RWPE2 (cell line): ENCODE data around the gene MRPL19.

Experiments used
- ATAC-seq: fragments of 200-7000 bp; cut with Tn5 transposase; 3 replicates; pipeline ENCODE4 v1.9.1; 2021; ENCODE audit warnings: low read depth
- DNase-seq: peaks from one replicate; pipeline ENCODE4 v3.0.0-alpha.2; 2020; ENCODE audit warnings: low spot score
- H3K27ac ChIP-seq: fragments of 450-650 bp; 2 replicates; pipeline ENCODE4 v1.5.1; 2017; ENCODE audit warnings: mild to moderate bottlenecking; ENCODE audit not compliant: poor library complexity, severe bottlenecking
- H3K27me3 ChIP-seq: fragments of 250-450 bp; sonication (Bioruptor Pico); 2 replicates; pipeline ENCODE4 v1.5.1; 2021; ENCODE audit warnings: mild to moderate bottlenecking, moderate library complexity; ENCODE audit not compliant: insufficient read depth, poor library complexity, severe bottlenecking
- H3K36me3 ChIP-seq: fragments of 250-450 bp; sonication (Bioruptor Pico); 2 replicates; pipeline ENCODE4 v1.5.1; 2020; ENCODE audit warnings: low read depth, mild to moderate bottlenecking, moderate library complexity
- H3K4me1 ChIP-seq: fragments of 250-450 bp; sonication (Bioruptor Pico); 2 replicates; pipeline ENCODE4 v1.5.1; 2021; ENCODE audit warnings: mild to moderate bottlenecking, moderate library complexity; ENCODE audit not compliant: insufficient read depth, poor library complexity, severe bottlenecking
- H3K4me3 ChIP-seq: fragments of 250-450 bp; sonication (Bioruptor Pico); 2 replicates; pipeline ENCODE4 v1.5.1; 2021; ENCODE audit warnings: mild to moderate bottlenecking, moderate library complexity; ENCODE audit not compliant: severe bottlenecking
- H3K9me3 ChIP-seq: fragments of 250-450 bp; sonication (Bioruptor Pico); 2 replicates; pipeline ENCODE4 v1.5.1; 2021; ENCODE audit warnings: mild to moderate bottlenecking, moderate library complexity; ENCODE audit not compliant: severe bottlenecking
- TF ChIP-seq, protein P1 (sequence below): fragments of 450-650 bp; IDR thresholded peaks from one replicate; pipeline ENCODE4 v1.5.1; 2017; ENCODE audit warnings: mild to moderate bottlenecking, moderate library complexity; ENCODE audit not compliant: poor library complexity, severe bottlenecking

The MRPL19 gene

DNA sequence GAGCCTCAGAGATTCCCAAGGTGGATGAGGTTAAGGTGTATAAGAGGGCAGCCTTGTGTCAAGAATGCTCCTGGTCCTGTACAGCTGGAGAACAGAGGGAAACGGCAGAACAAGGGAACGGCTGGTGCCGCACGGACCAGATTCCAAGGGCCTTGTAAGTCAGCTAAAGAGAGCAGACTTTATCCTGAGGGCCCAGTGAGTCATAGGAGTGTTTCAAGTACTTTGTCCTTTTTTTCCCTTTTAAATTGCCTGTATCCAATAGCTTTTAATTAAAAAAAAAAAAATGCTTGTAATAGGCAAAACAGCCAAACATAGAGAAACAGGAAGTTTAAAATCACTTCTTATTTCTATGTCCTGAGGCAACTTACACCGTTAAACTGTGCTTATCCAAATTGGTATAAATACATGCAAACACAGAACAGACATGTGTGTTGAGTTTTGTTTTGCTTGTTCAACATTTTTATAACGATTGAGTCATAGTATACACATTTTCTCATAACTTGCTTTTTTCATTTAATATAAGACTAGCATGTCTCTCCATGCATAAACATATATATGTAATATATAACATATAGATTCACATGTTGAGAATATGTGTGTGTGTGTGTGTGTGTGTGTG, 43.8 kb upstream of the MRPL19 start:
- Histone ChIP-seq H3K4me1 (peaks cover 58% of the 10 kb centered on the region), H3K9me3 (no peaks in the 10 kb centered on the region), H3K36me3 (no peaks in the 10 kb centered on the region), H3K27me3 (no peaks in the 10 kb centered on the region), H3K4me3 (no peak overlapping the region), H3K27ac (peak overlapping the region; percentile 74)
- TF ChIP-seq, protein P1, sequence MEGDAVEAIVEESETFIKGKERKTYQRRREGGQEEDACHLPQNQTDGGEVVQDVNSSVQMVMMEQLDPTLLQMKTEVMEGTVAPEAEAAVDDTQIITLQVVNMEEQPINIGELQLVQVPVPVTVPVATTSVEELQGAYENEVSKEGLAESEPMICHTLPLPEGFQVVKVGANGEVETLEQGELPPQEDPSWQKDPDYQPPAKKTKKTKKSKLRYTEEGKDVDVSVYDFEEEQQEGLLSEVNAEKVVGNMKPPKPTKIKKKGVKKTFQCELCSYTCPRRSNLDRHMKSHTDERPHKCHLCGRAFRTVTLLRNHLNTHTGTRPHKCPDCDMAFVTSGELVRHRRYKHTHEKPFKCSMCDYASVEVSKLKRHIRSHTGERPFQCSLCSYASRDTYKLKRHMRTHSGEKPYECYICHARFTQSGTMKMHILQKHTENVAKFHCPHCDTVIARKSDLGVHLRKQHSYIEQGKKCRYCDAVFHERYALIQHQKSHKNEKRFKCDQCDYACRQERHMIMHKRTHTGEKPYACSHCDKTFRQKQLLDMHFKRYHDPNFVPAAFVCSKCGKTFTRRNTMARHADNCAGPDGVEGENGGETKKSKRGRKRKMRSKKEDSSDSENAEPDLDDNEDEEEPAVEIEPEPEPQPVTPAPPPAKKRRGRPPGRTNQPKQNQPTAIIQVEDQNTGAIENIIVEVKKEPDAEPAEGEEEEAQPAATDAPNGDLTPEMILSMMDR, result no peak
- peak; percentile 83 for DNase-seq
- peak; percentile 78 for ATAC-seq

DNA sequence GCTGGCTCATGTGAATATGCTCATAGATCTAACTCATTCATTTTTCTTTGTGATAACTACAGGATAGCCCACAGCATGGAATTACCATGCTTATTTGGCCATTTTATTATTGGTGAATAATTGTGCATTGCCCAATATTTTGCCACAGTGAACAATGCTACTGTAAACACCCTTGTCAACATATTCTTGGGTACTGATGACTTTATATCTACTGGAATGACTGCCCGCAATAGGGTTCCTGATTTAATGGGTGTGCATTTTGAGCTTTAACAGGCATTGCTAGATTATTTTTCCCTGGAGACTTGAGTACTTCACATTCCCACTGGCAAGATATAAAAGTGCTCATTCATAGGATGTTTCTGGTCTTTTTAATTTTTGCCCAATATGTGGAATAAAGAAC, 43.1 kb upstream of the MRPL19 start:
- no peaks in the 10 kb centered on the region for H3K27me3 ChIP-seq
- H3K4me3 ChIP-seq, result no peak overlapping the region
- TF ChIP-seq, protein P1, result no peak
- no peaks in the 10 kb centered on the region for H3K9me3 ChIP-seq
- ATAC-seq (no peak), DNase-seq (no peak)
- peak overlapping the region; percentile 74 for H3K27ac ChIP-seq
- no peaks in the 10 kb centered on the region for H3K36me3 ChIP-seq
- H3K4me1 ChIP-seq, result peaks cover 58% of the 10 kb centered on the region

DNA sequence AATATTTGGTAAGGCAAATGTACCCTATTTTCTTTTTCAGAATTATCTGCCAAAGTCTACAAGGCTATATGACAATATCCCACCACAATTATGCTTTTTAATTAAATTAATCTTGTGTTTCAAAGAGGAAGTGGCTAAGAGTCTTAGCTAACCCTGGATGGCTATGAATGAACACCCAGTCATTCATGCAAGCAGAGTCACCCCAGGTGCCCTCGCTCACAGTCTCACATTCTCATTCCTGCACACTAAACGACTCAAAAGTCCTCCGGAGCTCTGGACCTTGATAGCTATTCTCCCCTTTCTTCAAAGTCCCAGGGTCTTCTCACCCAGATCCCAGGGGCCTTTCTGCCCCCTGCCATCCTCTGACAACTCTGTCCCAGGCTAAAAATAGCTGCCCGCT, 42.1 kb upstream of the MRPL19 start:
- no peak for ATAC-seq
- Histone ChIP-seq H3K9me3 (no peaks in the 10 kb centered on the region), H3K27me3 (no peaks in the 10 kb centered on the region), H3K27ac (peak overlapping the region; percentile 74), H3K4me3 (no peak overlapping the region), H3K36me3 (no peaks in the 10 kb centered on the region), H3K4me1 (peaks cover 58% of the 10 kb centered on the region)
- TF ChIP-seq, protein P1, result no peak
- no peak for DNase-seq

DNA sequence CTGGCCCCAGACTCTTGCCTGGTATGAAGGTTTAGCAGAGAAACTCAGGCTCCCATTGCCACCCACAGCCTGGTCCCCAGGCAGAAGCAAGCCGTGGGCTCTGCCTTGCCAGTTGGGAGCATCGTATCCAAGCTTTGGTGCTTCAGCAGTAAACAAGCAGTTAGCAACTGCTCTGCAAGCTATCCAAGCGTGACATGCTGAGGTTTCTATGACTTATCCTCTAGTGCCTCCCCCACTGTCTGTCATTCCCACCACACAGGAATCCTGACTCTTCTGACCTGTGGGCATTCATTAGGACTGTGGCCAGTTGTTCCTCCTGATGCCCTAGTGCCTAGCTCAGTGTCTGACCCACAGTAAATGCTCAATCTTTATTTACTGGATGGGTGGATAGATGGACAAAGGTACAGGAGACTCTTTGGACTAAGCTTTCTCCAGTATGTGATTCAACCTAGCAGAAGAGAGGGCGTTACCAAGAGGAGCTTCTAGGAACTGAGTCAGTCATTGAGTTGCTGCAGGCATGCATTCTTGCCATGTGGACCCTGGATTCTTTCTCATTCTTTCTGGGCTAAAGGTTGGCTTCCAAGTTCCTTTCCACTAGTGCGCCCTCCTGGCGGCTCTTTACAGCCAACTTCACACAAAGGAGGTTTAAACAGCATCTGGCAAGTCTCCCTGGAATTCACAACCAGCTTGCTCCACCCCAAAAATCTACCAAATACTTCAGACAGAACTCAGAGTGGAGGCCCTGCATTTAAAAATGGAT, 40.6 kb upstream of the MRPL19 start:
- TF ChIP-seq, protein P1, result peak; percentile 55
- Histone ChIP-seq H3K36me3 (no peaks in the 10 kb centered on the region), H3K27me3 (no peaks in the 10 kb centered on the region), H3K4me1 (peaks cover 47% of the 10 kb centered on the region), H3K9me3 (no peaks in the 10 kb centered on the region), H3K27ac (peak overlapping the region; percentile 74), H3K4me3 (no peak overlapping the region)
- peak; percentile 74 for ATAC-seq
- DNase-seq, result no peak
